B cell (primary cell): Measurements from ENCODE around the gene POLR1C. TPM values are rescaled to one million over a fixed set of nuclear protein-coding genes. Genes with fewer than 3 reads are reported as not detected.

Experiments used
- ATAC-seq: fragments of 200-7000 bp; cut with Tn5 transposase; one replicate; pipeline ENCODE4 v1.10.0; 2021; ENCODE audit warnings: low read depth, mild to moderate bottlenecking, moderate number of reproducible peaks, moderate library complexity
- CTCF ChIA-PET: fragments of 350-600 bp; sonication (Branson Sonifier 250); formaldehyde crosslinking; loops from one replicate; lab custom pipeline; 2021; ENCODE audit warnings: antibody characterized with exemption, inconsistent platforms; lab: Charles Lee
- POLR2A ChIA-PET: fragments of 350-600 bp; sonication (Branson Sonifier 250); formaldehyde crosslinking; loops from one replicate; lab custom pipeline; 2021; ENCODE audit warnings: antibody characterized with exemption; lab: Charles Lee
- DNase-seq: peaks from one replicate; pipeline ENCODE4 v3.0.0; 2013
- H2AFZ ChIP-seq: 2 replicates; pipeline ENCODE4 v1.6.1; 2012; ENCODE audit warnings: mild to moderate bottlenecking, low read depth, low read length; ENCODE audit not compliant: insufficient read depth, poor library complexity, severe bottlenecking
- H3K27ac ChIP-seq, 2 donors: 1 replicate in 1 of 2; 2 replicates in 1 of 2; pipeline ENCODE4 v1.5.1; 2012 to 2013; ENCODE audit warnings: low read length in 2 of 2, mild to moderate bottlenecking in 2 of 2, moderate library complexity in 1 of 2
- H3K27me3 ChIP-seq, 4 experiments: fragments of 200-600 bp in 1 of 4; sonication (generic) in 1 of 4; replicated peaks in 1 of 4; 1 replicate in 2 of 4; 2 replicates in 2 of 4; pipeline versions ENCODE4 v1.6.1 to v1.7.0; 2013 to 2016; ENCODE audit warnings: low read length in 3 of 4, mild to moderate bottlenecking in 2 of 4, mixed read lengths in 1 of 4, moderate library complexity in 1 of 4; ENCODE audit not compliant: insufficient read depth in 4 of 4, control insufficient read depth in 3 of 4; ENCODE audit errors: control extremely low read depth in 1 of 4
- H3K36me3 ChIP-seq, 2 experiments: replicated peaks in 1 of 2; 1 replicate in 1 of 2; 2 replicates in 1 of 2; pipeline versions ENCODE4 v1.6.1 to v1.7.1; 2013; ENCODE audit warnings: low read length in 1 of 2; ENCODE audit not compliant: insufficient read depth in 2 of 2, control insufficient read depth in 1 of 2; ENCODE audit errors: control extremely low read depth in 1 of 2, extremely low read depth in 1 of 2
- H3K4me1 ChIP-seq, 2 donors: fragments of 200-600 bp in 1 of 2; sonication (generic) in 1 of 2; 1 replicate in 1 of 2; 2 replicates in 1 of 2; pipeline versions ENCODE4 v1.5.1 to v1.6.1; 2013 to 2017; ENCODE audit warnings: low read length in 2 of 2; ENCODE audit not compliant: control insufficient read depth in 2 of 2, insufficient read depth in 2 of 2
- H3K4me2 ChIP-seq: replicated peaks from 2 replicates; pipeline ENCODE3; 2012; ENCODE audit warnings: mild to moderate bottlenecking, low read depth, low read length; ENCODE audit not compliant: poor library complexity, severe bottlenecking
- H3K4me3 ChIP-seq, 5 experiments: fragments of 200-600 bp in 1 of 5; sonication (generic) in 1 of 5; 1 replicate in 3 of 5; 2 replicates in 2 of 5; pipeline versions ENCODE4 v1.5.1 to v1.7.0; 2011 to 2016; ENCODE audit warnings: low read length in 4 of 5, mild to moderate bottlenecking in 4 of 5, low read depth in 2 of 5, control low read depth in 1 of 5, moderate library complexity in 1 of 5; ENCODE audit not compliant: insufficient read depth in 1 of 5; ENCODE audit errors: control extremely low read depth in 1 of 5, extremely low read depth in 1 of 5
- H3K79me2 ChIP-seq: fragments of 200-600 bp; sonication (generic); one replicate; pipeline ENCODE4 v1.6.0; 2016; ENCODE audit warnings: low read length; ENCODE audit not compliant: control insufficient read depth, insufficient read depth
- H3K9ac ChIP-seq: fragments of 200-600 bp; sonication (generic); 2 replicates; pipeline ENCODE4 v1.6.1; 2017; ENCODE audit warnings: mild to moderate bottlenecking, low read length, moderate library complexity
- H3K9me3 ChIP-seq, 3 donors: one replicate each; pipeline versions ENCODE4 v1.6.1 to v1.7.1; 2013; ENCODE audit warnings: low read length in 2 of 3; ENCODE audit not compliant: control insufficient read depth in 2 of 3, insufficient read depth in 1 of 3; ENCODE audit errors: control extremely low read depth in 1 of 3
- H4K20me1 ChIP-seq: 2 replicates; pipeline ENCODE4 v1.6.0; 2012; ENCODE audit warnings: mild to moderate bottlenecking, low read length; ENCODE audit not compliant: insufficient read depth, control insufficient read depth, poor library complexity, severe bottlenecking
- H3K27ac Mint-ChIP-seq: one replicate; pipeline ENCODE4 v1.8.0; 2021; ENCODE audit warnings: mixed read lengths
- H3K27me3 Mint-ChIP-seq: one replicate; pipeline ENCODE4 v1.8.0; 2021; ENCODE audit warnings: mixed read lengths
- H3K4me1 Mint-ChIP-seq: one replicate; pipeline ENCODE4 v1.8.0; 2021; ENCODE audit warnings: mixed read lengths
- H3K4me3 Mint-ChIP-seq: one replicate; pipeline ENCODE4 v1.8.0; 2021; ENCODE audit warnings: mixed read lengths
- H3K9me3 Mint-ChIP-seq: one replicate; pipeline ENCODE4 v1.8.0; 2022; ENCODE audit warnings: mixed read lengths; ENCODE audit not compliant: insufficient read depth
- EZH2 ChIP-seq: IDR thresholded peaks from 2 replicates; pipeline ENCODE4 v1.6.1; 2012; ENCODE audit warnings: borderline replicate concordance, low read depth, mild to moderate bottlenecking, moderate library complexity, low read length; ENCODE audit not compliant: insufficient read depth, poor library complexity, severe bottlenecking
- WGBS: methylation state at CpG from one replicate; pipeline ENCODE4 v1.1.5; 2013; ENCODE audit warnings: missing lambda C conversion rate; ENCODE audit not compliant: insufficient coverage; 5-methylcytosine and 5-hydroxymethylcytosine counted together
- intact Hi-C: fragments of 100-400 bp; cut with micrococcal nuclease; formaldehyde crosslinking; loops from one replicate; pipeline ENCODE4 v1.10.0; 2022
- polyA plus RNA-seq: library from polyadenylated mRNA; depleted of rRNA; stranded (reverse); fragments of >200 nt; gene quantifications from 2 replicates; pipeline ENCODE4 v1.2.3, GENCODE V29; 2012
- total RNA-seq, 2 donors: library from RNA; stranded (reverse); fragments of 120-200 nt in 1 of 2; gene quantifications; 1 replicate in 1 of 2; 2 replicates in 1 of 2; pipeline versions ENCODE4 v1.2.3 to v1.2.4, GENCODE V29; 2013 to 2022
- TF ChIP-seq, protein P1 (sequence below): fragments of 200-600 bp; IDR thresholded peaks from one replicate; pipeline ENCODE4 v1.8.0; 2022; ENCODE audit warnings: antibody characterized with exemption, mild to moderate bottlenecking

POLR1C gene
- total and polyA plus RNA-seq, 2 donors (not counting 1 experiment from before 2014, with no cell fraction given), result 21.4 to 43.3 TPM

DNA sequence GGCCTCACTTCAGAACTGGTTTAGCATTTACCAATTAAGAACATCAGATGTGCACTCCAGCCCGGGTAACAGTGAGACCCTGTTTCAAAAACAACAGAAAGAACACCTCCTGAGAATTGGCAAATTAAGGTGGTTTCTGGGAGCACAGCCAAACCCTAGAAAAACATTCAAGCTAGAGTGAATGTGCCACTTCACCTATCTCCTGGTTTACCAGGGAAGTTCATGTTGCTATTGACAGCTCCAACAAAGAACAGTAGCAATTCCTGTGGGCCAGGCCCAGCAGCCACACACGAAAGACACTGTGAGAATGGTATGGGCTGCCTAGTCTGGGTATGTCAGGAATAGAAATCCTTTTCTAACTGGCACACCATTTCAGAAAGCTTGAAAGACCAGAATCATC, 4.9 kb downstream of the POLR1C start:
- DNase-seq (no peak), ATAC-seq (no peak)
- Mint-ChIP-seq H3K4me3 (no peak overlapping the region), H3K27me3 (no peaks in the 10 kb centered on the region), H3K4me1 (no peaks in the 10 kb centered on the region), H3K9me3 (no peaks in the 10 kb centered on the region), H3K27ac (no peak overlapping the region)
- H3K9ac ChIP-seq, result no peak overlapping the region
- WGBS, result 70% methylated on average over 1 of the region's 2 CpGs
- H3K36me3 ChIP-seq, result peaks cover 5 to 75% of the 10 kb centered on the region in 2 experiments
- H3K4me1 ChIP-seq, result peaks cover 11 to 13% of the 10 kb centered on the region in 2 donors
- ChIA-PET POLR2A (no interaction called here), CTCF (interaction anchor here (0.9 to 1.4 kb wide), 2 partner anchors 15 to 40 kb away, joined by 3 to 5 read pairs; no protein-coding TSS in a partner anchor)
- H3K9me3 ChIP-seq, result no peaks in the 10 kb centered on the region
- no peak overlapping the region for H3K27ac ChIP-seq
- H3K4me3 ChIP-seq, result no peak overlapping the region
- intact Hi-C loops, result no loop called here
- H3K4me2 ChIP-seq, result no peak overlapping the region
- no peak for TF ChIP-seq EZH2
- TF ChIP-seq, protein P1, sequence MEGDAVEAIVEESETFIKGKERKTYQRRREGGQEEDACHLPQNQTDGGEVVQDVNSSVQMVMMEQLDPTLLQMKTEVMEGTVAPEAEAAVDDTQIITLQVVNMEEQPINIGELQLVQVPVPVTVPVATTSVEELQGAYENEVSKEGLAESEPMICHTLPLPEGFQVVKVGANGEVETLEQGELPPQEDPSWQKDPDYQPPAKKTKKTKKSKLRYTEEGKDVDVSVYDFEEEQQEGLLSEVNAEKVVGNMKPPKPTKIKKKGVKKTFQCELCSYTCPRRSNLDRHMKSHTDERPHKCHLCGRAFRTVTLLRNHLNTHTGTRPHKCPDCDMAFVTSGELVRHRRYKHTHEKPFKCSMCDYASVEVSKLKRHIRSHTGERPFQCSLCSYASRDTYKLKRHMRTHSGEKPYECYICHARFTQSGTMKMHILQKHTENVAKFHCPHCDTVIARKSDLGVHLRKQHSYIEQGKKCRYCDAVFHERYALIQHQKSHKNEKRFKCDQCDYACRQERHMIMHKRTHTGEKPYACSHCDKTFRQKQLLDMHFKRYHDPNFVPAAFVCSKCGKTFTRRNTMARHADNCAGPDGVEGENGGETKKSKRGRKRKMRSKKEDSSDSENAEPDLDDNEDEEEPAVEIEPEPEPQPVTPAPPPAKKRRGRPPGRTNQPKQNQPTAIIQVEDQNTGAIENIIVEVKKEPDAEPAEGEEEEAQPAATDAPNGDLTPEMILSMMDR, result no peak
- H3K27me3 ChIP-seq, result no peaks in the 10 kb centered on the region
- no peaks in the 10 kb centered on the region for H4K20me1 ChIP-seq
- H3K79me2 ChIP-seq, result peaks cover 30% of the 10 kb centered on the region
- H2AFZ ChIP-seq, result no peak overlapping the region

DNA sequence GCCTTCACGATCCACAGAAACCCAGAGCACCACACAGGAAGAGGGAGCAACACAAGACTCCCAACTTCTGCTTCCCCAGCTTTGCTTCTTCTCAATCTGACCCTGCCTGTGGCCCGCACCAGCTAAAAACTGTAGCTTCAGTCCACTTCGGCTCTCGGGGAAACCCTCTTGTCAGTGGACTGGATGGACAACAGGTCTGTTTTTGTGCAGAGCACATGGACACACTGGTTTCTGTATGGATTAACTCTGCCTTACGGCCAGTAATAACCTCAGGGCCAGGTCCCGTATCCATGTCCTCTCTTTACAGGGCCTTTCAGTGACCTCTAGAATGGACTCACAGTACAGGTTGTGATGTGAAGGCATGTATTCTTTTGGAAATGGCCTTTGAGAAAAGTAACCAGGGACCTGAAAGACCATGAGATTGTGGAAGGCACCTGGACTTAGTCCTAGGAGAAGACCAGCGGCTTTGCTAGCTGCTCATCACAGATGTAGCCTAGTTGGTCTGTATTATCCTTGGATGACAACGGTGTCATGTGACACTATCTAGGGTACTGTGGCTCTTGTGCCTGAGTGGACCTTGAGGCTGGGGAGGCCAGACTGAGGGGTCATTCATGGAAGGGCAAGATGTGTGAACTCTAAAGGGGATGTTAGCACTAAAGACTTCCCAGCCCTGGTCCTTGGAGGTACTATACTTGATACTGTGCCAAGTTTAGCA, 5.8 kb downstream of the POLR1C start:
- POLR2A ChIA-PET, result interaction anchor here (0.5 kb wide), 1 partner anchor 41 kb away, joined by 9 read pairs; no protein-coding TSS in a partner anchor
- WGBS, result 96% methylated on average over 7 of the region's 8 CpGs
- no peak for ATAC-seq

More for the DNA sequence above, 5.8 kb downstream of the POLR1C start:
- H2AFZ ChIP-seq, result no peak overlapping the region
- no peaks in the 10 kb centered on the region for H3K9me3 Mint-ChIP-seq
- H3K27me3 ChIP-seq, result no peaks in the 10 kb centered on the region
- TF ChIP-seq, protein P1, result no peak
- TF ChIP-seq EZH2, result no peak
- no peak overlapping the region for H3K27ac ChIP-seq
- H3K4me1 Mint-ChIP-seq, result no peaks in the 10 kb centered on the region
- no peaks in the 10 kb centered on the region for H4K20me1 ChIP-seq
- H3K27me3 Mint-ChIP-seq, result no peaks in the 10 kb centered on the region
- H3K79me2 ChIP-seq, result peaks cover 22% of the 10 kb centered on the region
- intact Hi-C loops, result no loop called here
- H3K9ac ChIP-seq, result no peak overlapping the region
- CTCF ChIA-PET, result interaction anchor here (1.4 kb wide), 1 partner anchor 16 kb away, joined by 5 read pairs; no protein-coding TSS in a partner anchor
- H3K4me2 ChIP-seq, result no peak overlapping the region
- no peak overlapping the region for H3K27ac Mint-ChIP-seq
- H3K36me3 ChIP-seq, result peaks cover 8 to 83% of the 10 kb centered on the region in 2 experiments
- H3K9me3 ChIP-seq, result no peaks in the 10 kb centered on the region
- no peak overlapping the region for H3K4me3 Mint-ChIP-seq
- DNase-seq, result no peak
- no peak overlapping the region for H3K4me3 ChIP-seq
- peaks cover 8 to 9% of the 10 kb centered on the region in 2 donors for H3K4me1 ChIP-seq
